ENCODE data around the gene SETD1B.
"Not testable (repeated sequence)": the region's sequence is repeated elsewhere in the genome, so short reads cannot be mapped to it uniquely, and the experiment has no call there.

Gene SETD1B

DNA sequence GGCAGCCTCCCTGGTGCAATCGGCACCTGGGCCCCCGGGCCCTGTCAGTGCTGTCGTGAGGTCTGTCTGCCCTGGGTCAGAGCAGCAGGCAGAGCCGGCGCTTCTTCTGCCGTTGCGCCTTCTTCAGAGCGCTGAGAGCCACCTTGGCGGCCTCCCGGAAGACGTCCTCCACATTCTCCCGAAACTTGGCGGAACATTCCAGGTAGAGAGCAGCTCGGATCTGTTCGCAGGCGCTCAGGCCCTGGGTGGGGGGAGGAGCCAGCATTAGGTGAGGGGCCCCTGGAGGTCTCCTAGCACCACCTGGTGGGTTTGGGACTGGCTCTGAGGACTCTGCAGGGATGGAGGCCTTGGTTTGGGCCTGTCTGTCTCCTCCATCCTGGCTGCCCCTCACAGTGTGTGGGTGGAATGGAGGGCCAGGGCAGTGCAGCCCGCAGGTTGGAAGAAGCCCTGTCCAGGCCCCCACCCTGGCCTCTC lies 24.4 kb upstream of the SETD1B start:
- DNase-seq (ENCODE audit: low read depth in 2 of 3, low spot score in 1 of 3) = no peak

DNA sequence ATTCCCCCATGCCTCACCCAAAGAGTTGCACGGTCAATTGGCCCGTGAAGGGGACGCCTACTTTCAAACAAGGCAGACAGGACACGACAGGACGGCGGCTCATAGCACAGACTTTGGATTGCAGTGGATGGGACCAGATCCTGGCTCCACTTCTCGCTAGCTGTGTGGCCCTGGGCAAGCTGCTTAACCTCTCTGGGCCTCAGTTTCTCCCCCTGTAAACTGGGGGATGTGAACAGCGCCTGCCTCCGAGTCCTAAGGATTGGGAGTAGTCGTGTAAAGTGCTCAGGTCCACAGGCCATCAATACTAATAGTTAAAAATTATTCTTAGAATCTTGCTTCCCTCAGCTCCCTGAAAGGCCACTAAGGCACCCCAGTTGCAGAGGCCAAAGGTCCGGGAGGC lies 23.4 kb upstream of the SETD1B start:
- no peak for DNase-seq (ENCODE audit: low read depth in 2 of 3, low spot score in 1 of 3)

DNA sequence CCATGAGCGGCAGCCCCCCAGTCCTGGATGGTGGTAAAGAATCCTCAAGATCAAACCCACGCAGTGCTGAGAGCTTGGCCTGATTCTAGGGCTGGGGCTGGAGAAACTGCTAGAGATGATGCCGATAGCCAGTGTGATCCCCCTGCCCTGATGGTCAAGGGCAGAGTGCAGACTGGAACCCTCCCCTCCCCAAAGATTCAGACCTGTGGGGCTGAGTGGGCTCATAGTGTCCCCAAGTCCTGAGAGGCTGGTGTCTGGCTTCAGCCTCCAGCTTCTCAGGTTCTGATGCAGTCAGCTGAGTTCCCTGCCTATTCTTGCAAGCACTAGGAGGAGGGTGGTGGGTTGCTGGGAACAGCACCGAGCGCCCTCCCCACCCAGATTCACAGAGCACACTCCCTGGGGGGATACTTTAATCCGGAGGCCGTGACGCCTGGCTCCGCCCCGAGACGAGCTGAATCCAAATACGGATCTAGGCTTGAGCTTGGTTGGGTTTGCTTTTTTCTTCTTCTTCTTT lies 22.3 kb upstream of the SETD1B start:
- DNase-seq (ENCODE audit: low read depth in 2 of 3, low spot score in 1 of 3) = no peak

DNA sequence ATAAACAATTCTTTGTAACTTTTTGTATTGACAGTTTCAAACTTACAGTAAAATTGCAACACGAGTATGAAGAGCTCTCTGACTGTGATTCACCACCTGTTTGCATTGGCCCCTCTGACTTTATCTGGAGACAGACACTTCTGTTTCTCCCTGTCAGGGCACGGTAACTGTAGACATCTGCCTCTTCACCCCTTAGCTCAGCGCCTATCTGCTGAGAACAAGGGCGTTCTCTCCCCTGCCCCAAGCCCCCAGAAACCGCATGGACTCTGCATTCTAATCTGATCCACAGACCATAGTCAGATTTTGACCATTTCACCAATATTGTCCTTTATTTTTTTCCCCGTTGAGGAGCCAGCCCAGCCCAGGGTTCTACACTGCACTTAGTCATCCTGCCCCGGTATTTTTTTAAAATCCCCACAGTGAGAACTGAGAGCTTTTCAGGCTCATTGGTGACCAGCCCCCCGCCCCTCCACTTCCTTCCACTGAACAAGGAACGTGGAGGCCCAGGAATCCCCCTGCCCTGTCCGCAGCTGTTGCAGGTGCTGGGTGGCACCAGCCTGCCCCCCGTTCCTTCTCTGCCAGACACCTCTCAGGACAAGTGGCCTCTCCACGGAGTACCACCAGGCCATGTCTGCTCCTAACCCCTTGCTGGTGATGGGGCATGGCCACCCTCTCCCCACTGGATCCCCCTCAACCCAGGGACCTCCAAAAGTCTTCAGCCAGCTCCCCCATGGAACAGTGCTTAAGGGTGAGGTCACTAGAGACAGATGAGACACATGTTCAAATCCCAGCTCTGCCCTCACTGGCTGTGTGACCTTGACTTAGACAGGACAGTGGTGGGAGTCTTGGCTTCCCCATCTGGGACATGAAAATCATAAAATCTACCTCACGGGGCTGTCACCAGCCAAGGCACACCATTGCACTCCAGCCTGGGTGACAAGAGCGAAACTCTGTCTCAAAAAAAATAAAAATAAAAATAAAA lies 21.5 kb upstream of the SETD1B start:
- peak in 1 of 3 donors; percentile 56 for DNase-seq (ENCODE audit: low read depth in 2 of 3, low spot score in 1 of 3)

DNA sequence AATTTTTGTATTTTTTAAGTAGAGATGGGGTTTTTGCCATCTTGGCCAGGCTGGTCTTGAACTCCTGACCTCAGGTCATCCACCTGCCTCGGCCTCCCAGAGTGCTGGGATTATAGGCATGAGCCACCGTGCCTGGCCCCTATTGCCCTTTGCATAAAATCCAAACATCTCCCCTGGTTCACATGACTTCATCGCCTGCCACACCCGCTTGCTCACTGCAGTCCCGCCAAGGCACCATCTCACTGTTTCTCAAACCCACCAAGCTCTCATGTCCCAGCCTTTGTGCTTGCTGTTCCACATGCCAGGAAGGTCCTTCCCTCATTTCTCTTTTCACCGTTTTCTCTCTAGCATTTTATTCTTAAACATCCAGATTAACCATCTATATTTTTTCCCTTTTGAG lies 20.0 kb upstream of the SETD1B start:
- no peak for DNase-seq (ENCODE audit: low read depth in 2 of 3, low spot score in 1 of 3)

DNA sequence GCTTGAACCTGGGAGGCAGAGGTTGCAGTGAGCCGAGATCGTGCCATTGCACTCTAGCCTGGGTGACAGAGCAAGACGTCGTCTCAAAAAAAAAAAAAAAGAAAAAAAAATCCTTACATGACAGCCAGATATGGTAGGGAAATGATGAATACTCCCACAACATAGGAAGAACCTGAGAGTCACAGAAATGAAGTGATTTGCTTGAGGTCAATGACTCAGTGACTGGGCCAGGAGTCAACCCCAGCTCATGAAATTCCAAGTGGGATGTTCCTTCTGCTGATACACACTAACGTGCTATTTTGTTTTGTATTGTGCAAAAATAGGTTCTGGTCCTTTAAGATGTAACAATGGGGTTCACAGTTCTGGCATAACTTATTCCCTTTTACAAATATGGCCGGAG lies 19.3 kb upstream of the SETD1B start:
- no peak for DNase-seq (ENCODE audit: low read depth in 2 of 3, low spot score in 1 of 3)

DNA sequence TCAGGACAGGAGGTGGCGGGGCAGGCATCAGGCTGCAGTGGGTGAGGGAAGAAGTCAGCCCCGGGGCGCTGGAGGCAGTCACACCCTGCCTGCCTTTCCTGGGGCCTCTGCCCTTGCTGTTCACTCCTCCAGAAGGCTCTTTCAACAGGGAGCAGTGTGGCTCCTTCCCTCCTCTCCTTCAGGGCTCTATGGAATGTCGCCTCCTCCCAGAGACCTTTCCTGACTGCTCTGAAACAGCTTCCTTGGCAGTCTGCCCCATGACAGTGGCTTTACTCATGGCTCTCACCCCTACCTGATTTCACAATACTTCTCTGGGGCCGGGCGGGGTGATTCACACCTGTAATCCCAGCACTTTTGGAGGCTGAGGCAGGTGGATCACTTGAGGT lies 17.4 kb upstream of the SETD1B start:
- DNase-seq (ENCODE audit: low read depth in 2 of 3, low spot score in 1 of 3) = no peak

DNA sequence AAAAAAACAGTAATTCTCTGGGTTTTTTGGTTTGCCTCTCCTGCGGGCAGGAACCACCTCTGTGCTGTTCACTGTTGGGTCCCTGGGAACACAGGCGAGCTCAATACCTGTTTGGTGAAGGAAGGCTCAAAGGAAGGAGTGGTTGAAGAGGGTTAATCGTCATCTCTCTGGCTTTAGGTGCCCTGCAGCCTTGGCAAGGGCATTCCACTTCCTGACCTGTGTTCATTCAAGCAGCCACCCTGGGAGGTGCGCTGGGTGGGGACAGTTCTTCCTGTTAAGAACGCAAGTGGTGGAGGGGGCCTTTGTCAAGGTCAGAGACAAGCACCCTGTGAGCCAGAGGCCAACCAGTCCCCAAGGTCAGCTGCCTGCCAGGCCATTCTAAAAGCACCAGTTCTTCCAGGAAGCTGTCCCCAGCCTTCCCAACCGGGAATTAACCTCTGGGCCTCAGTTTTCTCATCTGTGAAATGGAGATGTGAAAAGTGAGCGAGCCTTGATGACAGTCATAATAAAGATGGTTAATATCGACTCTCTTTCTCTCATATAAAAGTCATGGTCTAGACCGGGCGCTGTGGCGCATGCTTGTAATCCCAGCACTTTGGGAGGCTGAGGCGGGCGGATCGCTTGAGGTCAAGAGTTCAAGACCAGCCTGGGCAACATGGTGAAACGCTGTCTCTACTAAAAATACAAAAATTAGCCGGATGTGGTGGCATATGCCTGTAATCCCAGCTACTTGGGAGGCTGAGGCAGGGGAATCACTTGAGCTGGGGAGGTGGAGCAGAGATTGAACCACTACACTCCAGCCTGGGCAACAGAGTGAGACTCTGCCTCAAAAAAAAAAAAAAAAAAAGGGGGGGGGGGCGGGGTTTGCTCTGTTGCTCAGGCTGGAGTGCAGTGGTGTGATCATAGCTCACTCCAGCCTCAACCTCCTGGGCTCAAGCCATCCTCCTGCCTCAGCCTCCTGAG lies 16.5 kb upstream of the SETD1B start:
- no peak for DNase-seq (ENCODE audit: low read depth in 2 of 3, low spot score in 1 of 3)

DNA sequence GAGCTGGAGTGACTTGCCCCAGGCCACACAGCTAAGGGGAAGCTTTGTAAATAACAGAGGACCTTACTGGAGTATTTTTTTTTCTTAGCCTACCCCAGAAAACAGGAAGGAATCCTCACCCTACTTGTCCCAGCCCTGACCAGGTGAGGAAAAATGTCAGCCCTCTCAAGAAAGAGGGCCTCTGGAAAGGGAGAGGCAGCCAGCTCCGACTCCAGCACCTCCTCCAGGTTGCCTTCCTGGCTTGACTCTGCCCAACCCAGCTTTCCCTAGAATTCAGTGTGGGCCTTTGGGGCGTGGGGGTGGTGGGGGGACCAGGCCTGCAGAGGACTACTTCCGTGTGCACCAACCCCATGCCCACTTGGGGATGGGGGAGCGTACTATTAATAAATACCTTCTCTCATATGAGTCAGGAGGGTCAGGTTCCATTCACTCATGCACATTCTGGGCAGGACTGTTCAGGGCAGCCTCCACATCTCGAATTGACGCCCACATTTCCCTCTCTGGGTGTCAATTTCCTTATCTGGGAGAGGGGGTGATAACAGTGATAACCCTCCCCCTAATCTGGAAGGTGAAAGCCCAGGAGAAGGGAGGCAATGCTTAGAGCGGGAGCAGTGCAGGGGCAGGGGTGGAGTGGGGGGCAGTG lies 15.5 kb upstream of the SETD1B start:
- no peak for DNase-seq (ENCODE audit: low read depth in 2 of 3, low spot score in 1 of 3)

DNA sequence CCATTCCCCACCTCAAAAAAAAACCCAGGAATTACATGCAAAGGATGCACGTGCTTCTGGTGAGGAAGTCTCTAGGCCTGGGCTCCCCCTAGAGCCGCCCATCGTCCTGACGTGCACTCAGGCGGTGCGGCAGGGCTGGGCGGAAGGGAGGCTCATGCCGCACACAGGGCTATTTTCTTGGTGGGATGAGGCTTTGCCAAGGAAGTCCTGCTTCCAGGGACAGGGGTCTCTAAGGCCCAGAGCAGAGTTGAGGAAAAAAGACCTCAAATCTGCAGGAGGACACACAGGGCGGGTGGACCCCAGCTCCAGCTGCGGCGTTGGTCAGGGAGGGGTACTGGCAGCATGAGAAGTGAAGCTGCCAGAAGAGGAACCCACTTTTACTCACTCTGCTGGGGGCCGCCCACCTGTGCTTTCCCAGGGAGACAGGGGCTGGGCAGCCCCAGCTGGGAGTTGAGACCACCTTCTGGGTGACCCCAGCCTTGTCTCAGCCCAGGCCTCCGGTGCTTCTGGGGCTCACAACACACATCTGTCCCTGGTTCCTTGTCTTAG lies 14.5 kb upstream of the SETD1B start:
- DNase-seq (ENCODE audit: low read depth in 2 of 3, low spot score in 1 of 3) = no peak

DNA sequence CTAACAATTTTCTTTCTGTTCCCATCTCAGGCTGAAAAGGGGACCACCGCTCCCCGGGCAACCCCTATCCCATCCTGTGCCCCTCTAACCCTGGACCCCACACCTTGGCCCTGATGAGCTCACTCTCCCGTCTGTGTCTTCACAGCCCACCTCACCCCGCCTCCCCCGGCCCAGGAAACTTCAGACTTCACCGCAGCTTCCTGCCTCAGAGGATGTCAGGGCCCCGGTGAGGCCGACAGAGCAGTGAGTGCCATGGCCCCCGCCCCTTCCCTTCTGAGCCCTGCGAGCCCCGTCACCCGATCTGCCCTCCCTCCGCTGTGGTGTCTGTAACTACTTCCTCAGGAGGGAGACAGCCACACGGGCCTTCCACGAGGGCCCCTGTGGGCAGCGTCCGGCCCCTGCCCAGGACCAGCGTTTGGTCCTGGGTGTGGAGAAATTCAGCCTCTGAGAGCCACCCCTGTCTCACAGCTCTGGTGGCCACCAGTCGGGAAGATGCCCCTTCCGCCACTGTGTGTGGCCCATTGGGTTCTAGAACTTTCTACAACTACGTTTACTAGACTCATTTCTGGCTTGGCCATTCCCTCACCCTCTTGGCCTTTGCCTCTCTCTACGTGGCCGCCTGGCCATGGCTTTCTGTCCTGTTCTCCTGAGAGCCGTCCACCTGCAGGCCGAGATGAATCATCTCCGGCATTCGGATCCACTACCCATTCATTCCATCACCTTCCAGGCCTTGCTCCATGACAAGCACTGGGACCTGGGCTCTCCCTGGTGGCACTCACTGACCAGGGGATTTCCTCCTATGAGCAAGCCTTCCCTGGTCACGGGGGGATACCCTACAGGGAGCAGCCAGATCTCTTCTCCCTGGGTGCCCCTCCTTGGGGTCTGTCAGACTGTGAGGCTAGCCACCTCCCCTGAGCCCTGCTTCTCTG lies 13.7 kb upstream of the SETD1B start:
- DNase-seq (ENCODE audit: low read depth in 2 of 3, low spot score in 1 of 3) = peak; percentile 83 to 87 (median 85)

DNA sequence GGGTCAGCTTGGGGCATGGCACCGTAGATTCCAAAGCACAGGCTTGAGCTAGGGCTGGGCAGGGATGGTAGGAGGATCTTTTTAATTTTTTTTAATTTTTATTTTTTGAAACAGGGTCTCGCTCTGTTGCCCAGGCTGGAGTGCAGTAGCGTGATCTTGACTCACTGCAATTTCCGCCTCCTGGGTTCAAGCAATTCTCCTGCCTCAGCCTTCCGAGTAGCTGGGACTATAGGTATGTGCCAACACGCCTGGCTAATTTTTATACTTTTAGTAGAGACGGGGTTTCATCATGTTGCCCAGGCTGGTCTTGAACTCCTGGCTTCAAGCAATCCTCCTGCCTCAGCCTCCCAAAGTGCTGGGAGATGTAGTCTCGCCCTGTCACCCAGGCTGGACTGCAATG lies 13.0 kb upstream of the SETD1B start:
- not testable (repeated sequence) for DNase-seq (ENCODE audit: low read depth in 2 of 3, low spot score in 1 of 3)

DNA sequence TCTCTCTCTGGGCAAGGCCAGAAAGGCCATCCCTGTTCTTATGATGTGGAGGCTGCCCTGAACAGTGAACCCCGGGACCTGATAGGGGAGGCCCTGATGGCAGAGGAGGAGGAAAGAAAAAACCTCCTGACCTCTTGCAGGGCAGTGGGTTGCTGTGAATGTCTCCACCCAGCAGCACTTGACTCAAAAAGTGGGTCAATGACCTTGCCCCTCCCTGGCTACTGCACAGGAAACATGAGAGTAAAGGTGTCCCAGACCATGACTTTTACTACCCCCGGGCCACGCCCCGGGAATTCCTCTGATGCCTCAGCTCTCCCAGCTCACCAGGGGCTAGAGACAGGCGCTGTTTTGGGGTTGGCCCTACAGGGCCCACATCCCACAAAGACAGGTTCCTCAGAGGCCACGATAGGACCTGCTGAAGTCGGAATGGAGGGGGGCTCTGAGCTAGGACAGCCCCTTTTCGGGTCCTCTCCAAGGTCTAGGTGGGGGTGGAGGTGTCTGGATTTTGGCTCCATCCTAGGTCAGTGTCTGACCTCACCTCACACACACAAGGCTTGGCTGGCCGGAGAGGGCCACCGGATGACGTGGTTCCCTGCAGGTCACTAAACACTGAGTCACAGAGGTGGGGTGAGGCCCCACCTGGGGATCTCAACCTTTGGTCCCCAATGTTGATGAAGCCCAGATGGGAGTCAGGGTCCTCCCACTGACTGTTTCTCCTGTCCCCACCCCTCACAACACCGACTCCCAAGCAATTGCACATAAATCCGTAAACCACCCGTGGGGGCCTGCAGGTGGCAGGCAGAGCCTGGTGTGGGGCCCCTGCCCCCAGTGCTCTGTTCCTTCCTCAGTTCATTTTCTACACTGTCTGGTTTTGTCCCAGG lies 11.9 kb upstream of the SETD1B start:
- no peak for DNase-seq (ENCODE audit: low read depth in 2 of 3, low spot score in 1 of 3)

DNA sequence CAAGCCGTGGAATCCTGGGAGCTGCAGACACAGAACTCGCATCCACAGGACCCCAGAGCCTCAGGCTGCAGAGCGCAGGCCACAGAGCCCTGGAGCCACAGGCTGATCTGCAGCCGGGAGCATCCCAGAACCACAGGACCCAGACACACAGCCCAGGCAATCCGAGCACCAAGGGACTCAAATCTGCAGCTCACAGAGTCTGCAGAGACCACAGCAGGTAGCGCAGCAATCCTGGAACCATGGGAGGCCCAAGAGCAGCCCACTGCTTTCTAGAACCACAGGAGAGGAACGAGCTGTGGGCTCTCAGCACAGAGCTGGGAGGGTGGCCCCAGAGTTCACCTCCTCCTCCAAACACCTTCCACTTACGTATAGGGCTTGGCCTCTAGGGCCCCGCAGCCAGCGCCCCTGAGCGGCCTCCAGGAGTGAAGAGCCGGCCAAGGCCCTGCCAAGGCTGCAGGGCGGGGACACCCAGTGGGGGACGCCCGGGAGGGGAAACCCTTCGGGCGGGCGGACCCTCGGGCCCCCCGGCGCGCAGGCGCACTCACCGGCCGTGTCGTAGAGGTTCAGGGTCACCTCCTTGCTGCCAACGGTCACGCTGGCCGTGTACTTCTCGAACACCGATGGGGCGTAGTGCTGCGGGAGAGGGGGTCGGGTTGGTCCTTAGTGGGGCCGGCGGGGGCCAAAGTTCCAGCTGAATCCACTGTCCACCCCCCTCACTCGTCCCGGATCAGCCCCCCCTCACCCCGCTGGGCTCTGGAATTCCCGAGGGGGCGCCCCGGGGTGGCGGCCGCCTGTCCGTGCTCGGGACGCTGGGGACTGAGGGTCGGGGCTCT lies 11.0 kb upstream of the SETD1B start:
- DNase-seq (ENCODE audit: low read depth in 2 of 3, low spot score in 1 of 3) = no peak

DNA sequence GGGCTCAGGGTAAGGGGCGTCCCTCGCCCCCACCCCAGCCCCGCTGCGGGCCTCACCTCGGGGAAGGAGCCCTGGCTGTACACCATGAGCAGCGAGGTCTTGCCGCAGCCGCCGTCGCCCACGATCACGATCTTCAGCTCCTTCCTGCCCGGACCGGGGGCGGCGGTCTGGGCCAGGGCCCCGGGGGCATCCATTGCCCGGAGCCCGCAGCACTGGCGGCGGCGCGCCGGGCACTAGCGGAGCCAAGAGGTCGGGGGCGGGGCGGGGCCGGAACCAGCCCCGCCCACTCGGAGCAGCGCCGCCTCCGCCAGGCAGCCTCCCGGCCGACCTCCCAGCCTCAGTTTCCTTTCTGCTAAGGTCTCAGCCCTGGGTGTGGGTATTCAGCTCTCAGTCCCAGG lies 10.4 kb upstream of the SETD1B start, which contains the start of gene RHOF:
Gene RHOF (minus strand): TSS at position 249 of the 398 bp plus-strand sequence. CDS start 55 bp downstream, at position 194.
- peak in 1 of 3 donors; percentile 59 for DNase-seq (ENCODE audit: low read depth in 2 of 3, low spot score in 1 of 3)

DNA sequence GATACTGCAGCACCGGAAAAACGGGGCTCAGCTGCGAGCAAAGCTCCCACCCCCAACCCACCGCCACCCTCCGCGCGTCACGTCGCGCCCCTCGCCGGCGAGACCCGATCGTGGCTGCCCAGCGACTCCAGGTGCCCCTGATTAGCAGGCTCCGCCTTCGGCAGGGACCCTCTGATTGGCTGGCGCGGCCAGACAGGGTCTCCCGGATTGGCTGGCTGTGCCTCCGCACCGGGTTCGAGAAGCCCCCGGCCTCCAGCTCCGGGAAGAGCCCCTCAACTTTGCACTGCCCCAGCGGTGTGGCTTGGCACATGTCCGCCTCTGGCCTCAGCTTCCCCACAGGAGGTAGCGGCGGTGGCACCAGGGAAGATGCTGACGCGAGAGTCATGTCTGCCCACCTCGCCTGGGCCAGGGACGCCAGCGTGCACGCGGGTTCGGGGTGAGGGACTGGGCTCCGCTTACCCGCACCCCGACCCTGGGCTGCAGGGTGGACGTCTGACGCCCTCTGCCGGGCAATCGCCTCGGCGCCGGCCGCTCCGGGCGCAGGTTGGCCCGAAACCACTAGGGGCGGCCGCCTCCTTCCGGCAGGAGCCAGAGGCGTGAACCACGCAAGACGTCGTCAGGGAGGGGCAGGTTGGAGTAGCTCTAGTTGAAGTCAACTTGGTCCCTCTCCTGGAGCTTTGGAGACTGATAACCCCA lies 9.8 kb upstream of the SETD1B start:
- DNase-seq (ENCODE audit: low read depth in 2 of 3, low spot score in 1 of 3) = peak; percentile 93 to 96 (median 93)

DNA sequence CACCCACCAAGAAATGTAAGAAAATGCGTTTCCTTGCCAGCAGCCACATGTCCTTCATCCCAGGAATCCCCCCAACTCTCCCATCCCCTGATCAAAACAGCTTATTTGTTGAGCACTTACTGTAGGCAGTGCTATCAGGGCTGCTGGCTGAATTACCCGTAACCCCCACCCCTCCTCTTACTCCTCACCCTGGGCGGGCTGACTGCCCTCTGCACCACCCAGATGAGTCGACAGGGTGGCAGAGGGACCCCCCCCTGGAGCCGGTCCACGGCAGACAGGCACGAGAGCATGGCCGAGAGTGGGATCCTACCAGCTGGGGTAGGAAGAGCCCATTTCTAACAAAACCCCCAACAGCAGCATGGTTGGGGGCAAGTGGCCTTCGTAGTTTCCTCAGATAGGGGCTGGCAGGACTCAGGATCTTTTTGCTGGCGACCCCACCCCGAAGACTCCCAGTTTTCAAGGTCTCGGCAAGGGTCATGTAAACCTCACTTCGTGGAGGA lies 9.2 kb upstream of the SETD1B start:
- DNase-seq (ENCODE audit: low read depth in 2 of 3, low spot score in 1 of 3) = no peak
